SK-N-SH treated with all-trans-retinoic acid at 6 μM for 48 hours (cell line): ENCODE data around the gene ADAMTS15.

ENCODE experiments used
- ARNTL ChIP-seq: fragments of 450-650 bp; formaldehyde crosslinking; IDR thresholded peaks from 2 replicates; pipeline ENCODE4 v1.5.0; 2020; ENCODE audit warnings: low read depth, mild to moderate bottlenecking, moderate library complexity, borderline replicate concordance
- CSDC2 ChIP-seq: fragments of 250-450 bp; sonication (Bioruptor Pico); IDR thresholded peaks from 2 replicates; pipeline ENCODE4 v1.5.0; 2020; ENCODE audit warnings: mild to moderate bottlenecking, moderate library complexity
- RARB ChIP-seq: fragments of 250-450 bp; sonication (Bioruptor Pico); IDR thresholded peaks from 2 replicates; pipeline ENCODE4 v1.8.0; 2021; ENCODE audit warnings: mild to moderate bottlenecking, moderate library complexity
- SNAI2 ChIP-seq: fragments of 250-450 bp; sonication (Bioruptor Pico); IDR thresholded peaks from 2 replicates; pipeline ENCODE4 v1.5.0; 2020; ENCODE audit warnings: mild to moderate bottlenecking, moderate library complexity
- ZC3H10 ChIP-seq: fragments of 250-450 bp; sonication (Bioruptor Pico); IDR thresholded peaks from 2 replicates; pipeline ENCODE4 v1.5.1; 2021; ENCODE audit warnings: mild to moderate bottlenecking, moderate library complexity
- ZFP3 ChIP-seq: fragments of 250-450 bp; sonication (Bioruptor Pico); IDR thresholded peaks from 2 replicates; pipeline ENCODE4 v1.5.0; 2020; ENCODE audit warnings: mild to moderate bottlenecking, moderate library complexity
- ZNF565 ChIP-seq: fragments of 450-650 bp; formaldehyde crosslinking; conservative IDR thresholded peaks from 2 replicates; pipeline ENCODE4 v1.5.0; 2020; ENCODE audit warnings: low read depth, mild to moderate bottlenecking, moderate library complexity
- TF ChIP-seq, protein P1 (sequence below): fragments of 250-450 bp; sonication (Bioruptor Pico); IDR thresholded peaks from 2 replicates; pipeline ENCODE4 v1.5.1; 2021; ENCODE audit warnings: mild to moderate bottlenecking, moderate library complexity

DNA sequence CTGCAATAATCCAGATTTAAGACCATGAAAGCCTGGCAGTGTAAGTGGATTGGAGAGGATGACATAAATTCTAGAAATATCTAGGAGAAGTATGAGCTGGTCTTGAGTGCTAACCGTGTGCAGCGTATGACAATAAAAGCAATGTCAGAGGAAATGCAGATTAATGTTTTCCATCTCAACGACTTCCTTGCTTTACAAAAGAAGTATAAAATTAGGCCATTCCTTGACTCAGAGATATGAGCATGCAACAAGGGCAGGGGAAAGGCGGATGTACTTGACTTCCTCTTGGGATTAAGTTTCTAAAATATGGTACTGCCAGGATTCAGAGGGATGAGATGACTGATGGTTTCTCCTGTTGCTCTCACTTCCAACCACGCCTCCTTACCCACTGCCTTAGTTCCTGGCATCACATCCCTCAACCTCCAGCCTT, 32.3 kb downstream of the ADAMTS15 start:
- TF ChIP-seq ARNTL (CRISPR knock-in tag), result no peak
- no peak for TF ChIP-seq ZFP3 (CRISPR knock-in tag)
- no peak for TF ChIP-seq CSDC2
- no peak for TF ChIP-seq ZNF565 (CRISPR knock-in tag)
- no peak for TF ChIP-seq ZC3H10 (CRISPR knock-in tag)
- TF ChIP-seq RARB, result no peak
- no peak for TF ChIP-seq SNAI2
- TF ChIP-seq, protein P1, sequence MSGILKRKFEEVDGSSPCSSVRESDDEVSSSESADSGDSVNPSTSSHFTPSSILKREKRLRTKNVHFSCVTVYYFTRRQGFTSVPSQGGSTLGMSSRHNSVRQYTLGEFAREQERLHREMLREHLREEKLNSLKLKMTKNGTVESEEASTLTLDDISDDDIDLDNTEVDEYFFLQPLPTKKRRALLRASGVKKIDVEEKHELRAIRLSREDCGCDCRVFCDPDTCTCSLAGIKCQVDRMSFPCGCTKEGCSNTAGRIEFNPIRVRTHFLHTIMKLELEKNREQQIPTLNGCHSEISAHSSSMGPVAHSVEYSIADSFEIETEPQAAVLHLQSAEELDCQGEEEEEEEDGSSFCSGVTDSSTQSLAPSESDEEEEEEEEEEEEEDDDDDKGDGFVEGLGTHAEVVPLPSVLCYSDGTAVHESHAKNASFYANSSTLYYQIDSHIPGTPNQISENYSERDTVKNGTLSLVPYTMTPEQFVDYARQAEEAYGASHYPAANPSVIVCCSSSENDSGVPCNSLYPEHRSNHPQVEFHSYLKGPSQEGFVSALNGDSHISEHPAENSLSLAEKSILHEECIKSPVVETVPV (CRISPR knock-in tag), result no peak
